Nucleus accumbens (tissue), 56 donors: ENCODE data around the gene GPA33.

Experiments used
- DNase-seq, 56 donors: peaks; one replicate each; lab custom pipeline; 2025; lab: John Stamatoyannopoulos, UW

Gene GPA33, protein sequence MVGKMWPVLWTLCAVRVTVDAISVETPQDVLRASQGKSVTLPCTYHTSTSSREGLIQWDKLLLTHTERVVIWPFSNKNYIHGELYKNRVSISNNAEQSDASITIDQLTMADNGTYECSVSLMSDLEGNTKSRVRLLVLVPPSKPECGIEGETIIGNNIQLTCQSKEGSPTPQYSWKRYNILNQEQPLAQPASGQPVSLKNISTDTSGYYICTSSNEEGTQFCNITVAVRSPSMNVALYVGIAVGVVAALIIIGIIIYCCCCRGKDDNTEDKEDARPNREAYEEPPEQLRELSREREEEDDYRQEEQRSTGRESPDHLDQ

DNA sequence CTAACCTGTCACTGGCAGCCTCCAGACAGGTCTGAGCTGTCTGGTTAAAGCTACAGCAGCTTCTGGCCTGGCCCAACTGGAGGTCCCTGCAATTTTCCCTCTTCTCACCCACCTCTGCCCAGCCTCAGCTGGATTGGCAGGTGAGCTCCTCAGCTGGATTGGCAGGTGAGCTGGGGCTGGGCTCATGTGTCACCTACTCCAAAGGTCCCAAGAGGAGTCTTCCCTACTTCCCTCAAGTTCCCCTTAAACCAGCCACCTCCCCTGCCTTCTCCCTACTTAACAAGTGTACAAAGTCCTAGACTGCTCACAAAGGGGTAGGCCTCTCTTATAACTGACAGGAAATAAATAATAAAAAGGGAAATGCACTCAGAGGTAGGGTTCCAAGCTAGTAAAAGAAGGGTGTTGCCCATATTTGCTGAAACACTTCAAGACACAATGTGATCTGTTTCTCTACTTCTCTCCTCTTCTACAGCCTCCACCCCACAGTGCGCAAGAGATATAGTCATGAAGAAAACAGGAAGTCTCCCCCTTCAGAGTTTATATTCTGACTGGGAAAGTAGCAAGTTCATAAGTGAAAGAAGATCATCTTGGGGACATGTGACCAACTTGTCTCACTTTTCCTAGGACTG is at the start of gene GPA33:
GPA33 (minus strand) TSS at position 64 of the 629 bp plus-strand sequence. CDS start 90 bp downstream, outside the sequence.
- no peak for DNase-seq

DNA sequence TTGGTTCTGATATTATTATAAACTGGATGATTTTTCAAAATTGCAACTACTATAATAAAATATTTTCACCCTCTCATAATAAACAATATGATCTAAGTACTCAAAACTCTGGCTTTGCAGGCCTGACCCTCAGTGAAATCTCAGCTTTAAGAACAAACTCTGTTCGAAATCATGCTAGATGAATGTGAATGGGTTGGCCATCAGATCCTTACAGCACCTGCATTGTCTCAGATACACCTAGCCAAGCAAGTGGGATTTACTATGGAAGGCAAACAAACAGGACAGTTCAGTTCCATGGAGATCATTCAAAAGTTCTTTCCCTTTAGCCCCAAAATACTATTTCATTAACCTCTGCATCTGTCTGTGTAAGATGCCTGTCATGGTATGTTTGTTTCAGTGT is 48.5 kb upstream of the GPA33 start:
- no peak for DNase-seq

DNA sequence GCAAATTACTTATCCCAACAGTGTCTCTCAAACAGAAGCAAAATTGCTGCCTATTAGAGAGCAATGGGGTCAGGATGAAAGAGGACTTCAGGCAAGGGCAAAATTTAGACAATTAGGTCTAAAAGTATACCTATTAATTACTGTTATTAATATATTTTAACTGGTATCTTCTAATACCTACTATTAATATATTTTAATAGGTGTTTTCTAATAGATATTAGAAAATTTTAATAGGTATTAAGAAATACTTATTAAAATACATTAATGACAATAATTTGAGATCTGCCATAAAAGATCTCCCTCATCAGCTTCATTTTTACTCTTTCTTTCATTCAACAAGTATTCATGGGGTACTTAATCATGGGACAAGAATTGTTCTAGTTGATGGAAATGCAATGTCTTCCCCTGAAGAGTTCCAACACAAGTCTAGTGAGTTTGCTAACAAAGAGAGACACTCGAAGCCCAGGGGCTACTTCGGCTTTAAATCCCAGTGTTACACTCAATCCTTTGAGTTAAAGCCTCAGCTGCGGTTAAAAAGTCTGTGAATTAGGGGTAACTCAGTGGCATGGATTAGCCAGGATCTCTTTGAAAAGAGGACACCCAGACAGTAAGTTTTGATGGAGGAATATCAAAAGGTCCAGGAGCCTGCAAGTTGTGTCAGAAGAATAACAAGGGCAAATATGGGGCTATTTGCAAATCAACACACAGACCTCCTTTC is 47.8 kb upstream of the GPA33 start:
- no peak for DNase-seq

DNA sequence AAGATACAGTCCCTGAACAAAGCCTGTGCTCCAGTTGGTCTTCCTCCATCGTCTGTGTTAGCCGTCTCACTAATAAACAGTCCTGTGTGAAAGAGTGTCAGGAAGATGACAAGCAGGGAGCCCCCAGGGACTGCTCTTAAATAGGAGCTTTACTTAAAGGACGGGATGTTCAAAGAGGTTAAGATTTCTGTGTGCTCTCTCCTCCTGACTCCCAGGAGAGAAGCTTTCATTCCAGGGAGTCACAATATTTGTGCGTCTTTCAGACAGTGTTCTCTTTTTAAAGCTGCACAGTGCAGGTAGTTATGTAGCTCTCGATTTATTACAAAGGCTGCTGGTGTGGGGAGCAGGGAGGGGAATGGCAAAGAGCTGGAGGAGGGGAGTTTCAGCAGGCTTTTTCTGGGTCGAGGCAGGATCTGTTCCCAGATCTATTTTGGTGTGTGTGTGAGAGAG is 47.2 kb upstream of the GPA33 start:
- peak in 15 of 56 donors; percentile 3 to 48 (median 17) for DNase-seq

DNA sequence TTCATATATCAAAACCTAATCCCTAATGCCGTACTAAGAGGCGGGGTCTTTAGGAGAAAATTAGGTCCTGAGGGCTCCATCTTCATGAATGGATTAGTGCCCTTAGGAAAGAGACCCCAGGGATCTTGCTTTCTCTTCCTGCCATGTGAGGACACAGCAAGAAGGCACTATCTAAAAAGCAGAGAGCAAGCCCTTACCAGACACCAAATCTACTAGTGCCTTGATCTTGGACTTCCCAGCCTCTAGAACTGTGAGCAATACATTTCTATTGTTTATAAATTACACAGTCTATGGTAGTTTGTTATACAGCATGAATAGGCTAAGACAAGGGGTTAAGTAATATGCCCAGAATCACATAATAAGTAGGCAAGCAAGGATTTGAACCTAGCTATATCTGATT is 46.6 kb upstream of the GPA33 start:
- DNase-seq = no peak

DNA sequence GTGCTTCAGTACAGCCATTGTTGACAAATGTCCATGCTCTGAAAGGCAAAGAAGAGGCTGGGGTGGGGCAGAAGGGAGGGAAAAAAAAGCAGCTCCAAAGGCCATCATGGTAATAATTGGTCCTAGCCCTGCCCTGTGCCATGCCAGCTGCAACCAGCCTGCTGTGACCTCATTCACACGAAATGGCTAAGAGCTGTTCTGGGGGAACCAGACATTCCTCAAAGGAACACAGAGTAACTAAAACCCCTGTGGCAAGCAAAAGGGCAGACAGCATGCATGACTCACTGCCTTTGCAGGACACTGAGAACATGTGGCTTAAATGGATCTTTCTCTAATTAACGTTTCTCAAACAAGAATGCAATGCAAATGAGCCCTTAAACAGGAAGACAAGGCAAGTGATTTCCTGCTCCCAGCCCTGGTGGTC is 46.0 kb upstream of the GPA33 start:
- no peak for DNase-seq

DNA sequence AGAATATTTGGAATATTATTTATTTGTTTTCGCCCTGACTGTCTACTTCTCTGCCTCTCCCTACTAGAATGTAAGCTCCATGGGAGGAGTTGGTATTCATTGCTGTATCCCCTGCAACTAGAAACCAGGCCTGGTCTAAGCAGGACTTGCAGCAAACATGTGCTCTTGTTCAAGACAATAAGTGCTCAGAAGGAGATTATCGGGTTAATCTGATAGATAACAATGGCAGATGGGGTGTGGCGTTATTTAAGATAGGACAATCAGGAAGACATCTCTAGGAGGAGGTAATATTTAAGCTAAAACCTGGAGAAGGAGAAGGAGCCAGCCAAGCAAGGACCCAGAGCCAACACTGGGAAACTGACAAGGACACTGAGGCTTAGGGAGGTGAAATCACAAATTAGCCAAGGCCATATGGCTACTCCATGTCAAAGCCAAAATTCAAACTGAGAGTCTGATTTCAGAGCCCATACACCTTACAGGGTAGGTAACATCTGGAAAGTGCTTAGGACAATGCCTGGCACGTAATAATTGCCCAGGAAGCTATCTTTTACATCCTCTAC is 45.2 kb upstream of the GPA33 start:
- no peak for DNase-seq

DNA sequence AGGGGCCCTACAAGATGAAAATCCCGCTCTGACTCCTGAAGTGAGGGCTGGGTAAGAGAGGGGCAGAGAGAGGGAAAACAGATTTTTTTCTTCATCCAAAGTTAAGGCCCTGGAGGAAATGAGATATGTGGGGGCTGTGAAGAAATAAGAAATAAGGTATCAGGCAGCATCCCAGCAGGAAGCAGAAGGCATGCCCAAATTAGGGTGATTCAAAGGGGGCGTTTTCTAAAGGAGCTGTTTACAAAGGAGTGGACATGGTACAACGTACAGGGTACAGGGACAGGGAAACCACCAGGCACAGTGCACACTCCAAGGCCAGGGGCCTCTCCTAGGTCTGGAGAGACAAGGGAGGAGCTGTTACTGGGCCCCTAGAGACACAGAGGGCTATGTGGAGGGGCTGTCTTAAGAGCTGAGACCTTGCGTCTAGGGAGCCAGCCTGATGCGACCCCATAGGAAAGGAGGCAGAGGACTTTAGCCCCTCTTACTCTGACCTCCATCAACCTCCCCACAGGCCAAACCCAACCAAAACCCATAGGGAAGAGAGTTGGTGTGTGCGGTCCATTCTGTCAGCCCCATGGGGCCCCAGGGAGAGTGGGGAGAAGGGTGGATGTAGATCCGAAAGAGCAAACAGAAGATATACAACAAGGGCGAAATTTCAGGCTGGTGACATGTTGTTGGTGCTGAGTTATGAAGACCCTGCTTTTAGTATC is 42.3 kb upstream of the GPA33 start:
- no peak for DNase-seq

DNA sequence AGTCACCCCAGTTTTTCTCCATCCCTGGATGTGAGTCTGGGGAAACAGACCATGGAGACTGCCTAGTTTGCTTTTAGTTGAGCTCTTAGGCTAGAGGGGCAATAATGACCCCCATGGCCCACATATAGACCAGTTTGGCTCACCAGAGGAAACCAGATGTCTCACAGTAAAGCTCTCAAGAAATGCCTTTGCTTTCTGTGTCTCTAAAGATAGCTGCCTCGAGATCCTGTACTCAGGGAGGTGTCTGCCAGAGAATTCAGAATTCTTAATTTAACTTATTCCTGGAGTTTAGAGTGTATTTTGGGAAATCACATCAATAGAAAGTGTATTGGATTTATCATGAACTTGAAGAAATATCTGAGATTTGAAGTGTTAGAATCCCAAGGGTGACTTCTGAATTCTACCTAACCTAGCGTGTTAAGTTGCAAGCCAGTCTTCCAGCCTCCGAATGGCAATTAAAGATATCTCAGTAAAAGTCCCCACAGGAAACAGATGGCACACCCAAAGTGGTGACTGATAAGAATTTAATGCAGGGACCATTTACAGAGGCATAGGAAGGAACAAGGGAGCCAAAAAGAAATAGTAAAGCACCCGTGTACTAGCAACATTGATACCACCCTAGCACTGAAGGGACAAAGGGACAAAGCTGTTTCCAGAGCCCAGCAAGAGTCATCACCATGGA is 40.8 kb upstream of the GPA33 start:
- DNase-seq = no peak

DNA sequence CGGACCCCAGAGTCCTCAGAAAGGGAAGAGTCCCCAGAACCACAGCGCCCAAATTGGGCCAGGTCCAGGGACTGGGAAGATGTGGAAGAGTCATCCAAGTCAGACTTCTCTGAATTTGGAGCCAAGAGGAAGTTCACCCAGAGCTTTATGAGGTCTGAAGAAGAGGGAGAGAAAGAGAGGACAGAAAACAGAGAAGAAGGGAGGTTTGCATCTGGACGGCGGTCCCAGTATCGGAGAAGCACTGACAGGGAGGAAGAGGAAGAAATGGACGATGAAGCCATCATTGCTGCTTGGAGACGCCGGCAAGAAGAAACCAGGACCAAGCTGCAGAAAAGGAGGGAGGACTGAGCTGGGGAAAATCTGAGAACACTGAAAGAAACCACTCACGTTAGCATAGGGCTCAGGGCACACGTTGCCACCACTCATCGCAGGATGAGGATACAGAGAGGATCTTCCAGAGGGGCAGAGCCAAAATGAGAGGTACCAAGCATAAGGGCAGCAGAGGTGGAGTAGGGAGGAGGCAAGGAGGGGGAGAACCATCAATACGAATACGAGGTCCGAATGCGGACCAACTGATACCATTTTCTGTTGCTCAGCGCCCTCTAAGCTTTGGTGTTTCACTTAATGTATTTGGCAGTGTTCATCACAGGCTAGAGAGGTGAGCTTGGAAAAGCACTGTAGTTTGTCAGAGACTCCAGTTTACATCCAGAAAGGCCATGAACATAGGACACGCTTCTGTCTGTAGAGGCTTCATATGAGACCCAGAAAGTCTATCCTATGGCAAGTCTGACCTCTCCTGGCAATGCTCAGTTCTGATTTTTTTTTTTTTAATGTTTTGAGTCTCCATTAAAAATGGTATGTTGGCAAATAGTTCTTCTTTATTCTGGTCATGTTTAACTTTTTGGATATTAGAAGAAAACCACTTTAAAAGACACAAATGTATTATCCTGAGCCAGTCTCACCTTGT is 38.4 kb upstream of the GPA33 start:
- DNase-seq = no peak

DNA sequence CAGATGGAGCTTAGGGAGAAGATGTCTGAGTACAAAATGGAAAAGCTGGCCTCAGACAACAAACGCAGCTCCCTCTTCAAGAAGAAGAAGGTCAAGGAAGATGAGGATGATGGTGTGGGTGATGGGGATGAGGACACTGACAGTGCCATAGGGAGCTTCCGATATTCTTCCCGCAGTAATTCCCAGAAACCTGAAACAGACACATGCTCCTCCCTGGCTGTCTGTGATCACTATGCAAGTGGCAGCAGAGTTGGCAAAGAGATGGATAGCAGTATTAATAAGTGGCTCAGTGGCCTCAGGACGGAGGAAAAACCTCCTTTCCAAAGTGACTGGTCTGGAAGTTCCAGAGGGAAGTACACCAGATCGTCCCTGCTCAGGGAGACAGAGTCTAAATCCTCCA is 37.5 kb upstream of the GPA33 start:
- no peak for DNase-seq

DNA sequence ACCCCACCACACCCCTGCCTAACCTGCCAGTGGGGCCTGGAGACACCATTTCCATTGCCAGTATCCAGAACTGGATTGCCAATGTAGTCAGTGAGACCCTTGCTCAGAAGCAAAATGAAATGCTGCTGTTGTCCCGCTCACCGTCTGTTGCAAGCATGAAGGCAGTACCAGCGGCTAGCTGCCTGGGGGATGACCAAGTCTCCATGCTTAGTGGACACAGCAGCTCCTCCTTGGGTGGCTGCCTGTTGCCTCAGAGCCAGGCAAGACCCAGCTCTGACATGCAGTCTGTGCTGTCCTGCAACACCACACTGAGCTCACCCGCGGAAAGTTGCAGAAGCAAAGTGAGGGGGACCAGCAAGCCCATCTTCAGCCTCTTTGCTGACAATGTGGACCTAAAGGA is 37.1 kb upstream of the GPA33 start:
- no peak for DNase-seq

DNA sequence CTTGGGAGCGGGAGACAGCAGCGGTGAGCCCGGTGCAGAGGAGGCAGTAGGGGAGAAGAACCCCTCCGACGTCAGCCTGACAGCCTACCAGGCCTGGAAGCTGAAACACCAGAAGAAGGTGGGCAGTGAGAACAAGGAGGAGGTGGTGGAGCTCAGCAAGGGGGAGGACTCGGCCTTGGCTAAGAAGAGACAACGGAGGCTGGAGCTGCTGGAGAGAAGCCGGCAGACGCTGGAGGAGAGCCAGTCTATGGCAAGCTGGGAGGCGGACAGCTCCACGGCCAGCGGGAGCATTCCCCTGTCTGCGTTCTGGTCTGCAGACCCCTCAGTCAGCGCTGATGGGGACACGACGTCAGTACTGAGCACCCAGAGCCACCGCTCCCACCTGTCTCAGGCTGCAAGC is 36.6 kb upstream of the GPA33 start:
- DNase-seq = no peak

DNA sequence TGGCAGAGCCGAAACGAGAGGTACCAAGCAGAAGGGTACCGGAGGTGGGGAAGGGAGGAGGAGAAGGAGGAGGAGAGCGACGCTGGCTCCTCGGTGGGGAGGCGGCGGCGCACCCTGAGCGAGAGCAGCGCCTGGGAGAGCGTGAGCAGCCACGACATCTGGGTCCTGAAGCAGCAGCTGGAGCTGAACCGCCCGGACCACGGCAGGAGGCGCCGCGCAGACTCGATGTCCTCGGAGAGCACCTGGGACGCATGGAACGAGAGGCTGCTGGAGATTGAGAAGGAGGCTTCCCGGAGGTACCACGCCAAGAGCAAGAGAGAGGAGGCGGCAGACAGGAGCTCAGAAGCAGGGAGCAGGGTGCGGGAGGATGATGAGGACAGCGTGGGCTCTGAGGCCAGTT is 36.1 kb upstream of the GPA33 start:
- no peak for DNase-seq

DNA sequence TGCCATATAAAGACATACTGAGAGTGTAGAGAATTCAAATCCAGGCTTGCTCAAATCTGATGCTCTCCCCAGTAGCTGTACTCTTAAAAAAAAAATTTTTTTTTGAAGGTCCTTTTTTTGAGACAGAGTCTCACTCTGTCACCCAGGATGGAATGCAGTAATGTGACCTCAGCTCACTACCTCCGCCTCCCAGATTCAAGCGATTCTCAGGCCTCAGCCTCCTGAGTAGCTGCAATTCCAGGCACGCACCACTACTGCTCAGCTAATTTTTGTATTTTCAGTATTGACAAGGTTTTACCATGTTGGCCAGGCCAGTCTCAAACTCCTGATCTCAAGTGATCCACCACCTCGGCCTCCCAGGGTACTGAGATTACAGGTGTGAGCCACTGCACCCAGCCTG is 32.4 kb upstream of the GPA33 start:
- DNase-seq = no peak

DNA sequence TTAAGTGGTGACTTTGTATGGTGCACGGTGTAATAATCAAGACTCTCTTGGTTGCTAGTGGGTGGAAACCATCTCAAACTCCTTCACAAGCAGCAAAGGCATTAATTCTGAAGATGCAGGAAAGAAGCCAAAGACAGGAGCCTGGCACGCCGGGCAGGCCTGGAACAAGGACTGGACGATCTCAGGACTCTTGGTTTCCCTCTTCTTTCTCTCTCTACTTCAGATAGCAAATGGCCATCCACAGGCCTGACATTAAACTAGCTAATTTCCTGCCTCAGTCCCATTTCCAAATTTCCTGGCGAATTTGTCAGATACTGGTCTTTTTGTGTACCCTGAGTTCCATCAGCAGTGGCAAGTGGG is 31.9 kb upstream of the GPA33 start:
- no peak for DNase-seq

DNA sequence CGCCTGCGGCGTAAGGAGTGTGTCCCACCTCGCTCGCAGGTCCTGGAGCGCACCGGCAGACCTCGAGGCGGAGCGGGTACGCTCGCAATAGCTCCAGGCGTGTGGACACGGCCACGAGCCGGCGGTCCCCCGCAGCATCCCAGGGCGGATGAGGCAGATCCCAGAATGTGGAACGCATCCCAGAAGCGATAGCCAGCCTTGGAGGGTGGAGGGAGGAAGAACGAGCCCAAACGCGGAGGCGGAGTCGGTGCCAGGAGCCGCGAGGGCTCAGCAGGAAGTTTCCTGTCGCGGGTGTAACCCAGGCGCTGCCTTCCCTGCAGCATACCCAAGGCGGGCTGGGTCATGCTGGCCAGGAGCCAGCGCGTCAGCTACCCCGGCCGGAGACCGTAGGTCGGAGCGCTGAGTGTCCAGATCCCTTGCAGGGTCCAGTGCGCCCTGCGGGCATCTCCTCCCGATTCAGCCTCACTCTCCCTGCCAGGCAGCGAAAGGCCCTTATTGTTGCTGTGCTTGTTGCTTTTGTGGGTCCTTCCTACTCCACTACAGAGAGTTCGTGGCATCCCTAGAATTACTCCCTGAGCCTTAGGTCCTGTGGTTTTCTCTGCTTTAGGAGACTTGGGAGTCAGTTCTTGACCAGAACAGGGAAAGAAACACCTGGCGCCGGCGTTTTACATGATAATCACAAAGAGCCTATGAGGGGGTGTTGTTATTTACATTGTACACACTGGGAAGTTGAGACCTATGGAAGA is 31.4 kb upstream of the GPA33 start:
- peak in 19 of 56 donors; percentile 5 to 63 (median 23) for DNase-seq

DNA sequence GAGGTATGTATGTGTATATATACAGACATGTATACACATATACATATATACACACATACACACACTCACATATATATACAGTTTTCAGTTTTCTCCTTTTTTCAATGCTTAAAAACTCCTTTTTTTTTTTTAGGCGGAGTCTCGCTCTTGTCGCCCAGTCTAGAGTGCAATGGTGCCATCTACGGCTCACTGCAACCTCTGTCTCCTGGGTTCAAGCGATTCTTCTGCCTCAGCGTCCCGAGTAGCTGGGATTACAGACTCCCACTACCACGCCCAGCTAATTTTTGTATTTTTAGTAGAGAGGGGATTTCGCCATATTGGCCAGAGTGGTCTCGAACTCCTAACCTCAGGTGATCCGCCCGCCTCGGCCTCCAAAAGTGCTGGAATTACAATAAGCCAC is 30.7 kb upstream of the GPA33 start:
- no peak for DNase-seq
